Jurkat, Clone E6-1 (cell line): Measurements from ENCODE around the gene EGF.

Experiments used
- DNase-seq: peaks from one replicate; pipeline ENCODE4 v3.0.0-alpha.2; 2011; ENCODE audit warnings: low read depth, low spot score
- H3K4me3 ChIP-seq: 2 replicates; pipeline ENCODE4 v1.5.1; 2011; ENCODE audit warnings: mild to moderate bottlenecking, low read length, control low read depth, moderate library complexity

Gene EGF

DNA sequence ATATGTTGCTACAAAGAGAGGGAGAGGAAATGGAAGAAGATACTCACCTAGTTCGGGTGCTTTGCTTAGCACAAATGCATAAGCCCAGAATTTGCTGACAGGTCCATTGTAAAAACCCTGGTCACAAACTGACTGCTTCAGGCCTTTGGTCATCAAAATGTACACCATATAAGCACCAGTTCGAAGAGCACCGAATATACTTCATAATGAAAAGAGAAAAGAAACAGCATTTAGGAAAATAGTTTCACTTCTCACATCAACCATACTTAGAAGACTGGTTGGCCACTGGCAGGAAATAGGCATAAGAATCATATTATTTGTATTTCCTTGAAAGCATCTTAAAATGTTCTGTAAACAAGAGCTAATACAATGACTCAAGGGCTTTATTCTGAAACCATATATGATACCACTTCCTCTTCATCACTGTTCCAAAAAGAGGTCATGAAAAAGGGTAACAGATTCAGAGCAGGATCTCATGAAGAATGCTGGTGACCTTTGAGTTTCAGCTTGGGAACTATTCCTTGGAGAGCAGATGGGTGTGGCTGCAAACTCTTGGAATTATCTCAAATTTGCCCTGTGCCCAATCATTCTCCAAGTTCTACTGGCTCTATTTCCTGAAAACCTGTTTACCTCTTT lies 147.0 kb downstream of the EGF start:
- no peak overlapping the region for H3K4me3 ChIP-seq
- no peak for DNase-seq

GRCh38 chr4:110061076-110061475 lies 148.4 kb downstream of the EGF start:
- no peak for DNase-seq
- no peak overlapping the region for H3K4me3 ChIP-seq
